PC-3 (cell line): ENCODE measurements around the gene NKD1. TPM values are rescaled to one million over a fixed set of nuclear protein-coding genes. Genes with fewer than 3 reads are reported as not detected.

ENCODE experiments used
- ATAC-seq: fragments of 200-7000 bp; cut with Tn5 transposase; 2 replicates; pipeline ENCODE4 v1.9.1; 2020; ENCODE audit warnings: mild to moderate bottlenecking, moderate library complexity
- BruUV-seq: library from RNA; stranded (reverse); fragments of 400-500 nt; replicated peaks from 2 replicates; lab custom pipeline; 2021; lab: Mats Ljungman, UMichigan
- CTCF ChIA-PET: fragments of 300-600 bp; sonication (Branson Sonifier 250); formaldehyde crosslinking; loops from one replicate; lab custom pipeline; 2022; ENCODE audit warnings: antibody characterized with exemption; lab: Charles Lee
- POLR2A ChIA-PET: fragments of 300-600 bp; sonication (Branson Sonifier 250); formaldehyde crosslinking; loops from one replicate; lab custom pipeline; 2022; ENCODE audit warnings: antibody characterized with exemption; ENCODE audit not compliant: unreplicated experiment; lab: Charles Lee
- DNase-seq: peaks from one replicate; pipeline ENCODE4 v3.0.0-alpha.2; 2015
- H2AFZ ChIP-seq: fragments of 300-600 bp; sonication (generic); 2 replicates; pipeline ENCODE4 v1.6.0; 2016; ENCODE audit warnings: antibody characterized with exemption, low read length
- H3F3A ChIP-seq: fragments of 300-600 bp; sonication (generic); one replicate; pipeline ENCODE4 v1.6.0; 2017; ENCODE audit warnings: antibody characterized with exemption, low read length, control low read depth, mild to moderate bottlenecking; ENCODE audit not compliant: unreplicated experiment
- H3K27ac ChIP-seq: fragments of 300-600 bp; sonication (generic); 2 replicates; pipeline ENCODE4 v1.5.1; 2016; ENCODE audit warnings: mild to moderate bottlenecking, low read length
- H3K27me3 ChIP-seq: fragments of 300-600 bp; sonication (generic); 2 replicates; pipeline ENCODE4 v1.6.1; 2016; ENCODE audit warnings: low read length, mixed read lengths
- H3K36me3 ChIP-seq: fragments of 300-600 bp; sonication (generic); 2 replicates; pipeline ENCODE4 v1.6.1; 2016; ENCODE audit warnings: low read depth, mixed run types, low read length, mixed read lengths
- H3K4me1 ChIP-seq: fragments of 300-600 bp; sonication (generic); 2 replicates; pipeline ENCODE4 v1.5.1; 2016; ENCODE audit warnings: low read length; ENCODE audit not compliant: insufficient read depth
- H3K4me2 ChIP-seq: fragments of 300-600 bp; sonication (generic); 2 replicates; pipeline ENCODE4 v1.6.0; 2016; ENCODE audit warnings: low read length
- H3K4me3 ChIP-seq: fragments of 300-600 bp; sonication (generic); 2 replicates; pipeline ENCODE4 v1.5.1; 2016; ENCODE audit warnings: mild to moderate bottlenecking, low read length, mixed read lengths
- H3K79me2 ChIP-seq: fragments of 300-600 bp; sonication (generic); 2 replicates; pipeline ENCODE4 v1.6.1; 2017; ENCODE audit warnings: low read length, mixed read lengths
- H3K9ac ChIP-seq: fragments of 300-600 bp; sonication (generic); 2 replicates; pipeline ENCODE4 v1.6.0; 2016; ENCODE audit warnings: mild to moderate bottlenecking, low read length
- H3K9me2 ChIP-seq: fragments of 300-600 bp; sonication (generic); replicated peaks from 2 replicates; pipeline ENCODE4 v1.6.1; 2016; ENCODE audit warnings: mixed run types, low read length, mixed read lengths
- H3K9me3 ChIP-seq: fragments of 300-600 bp; sonication (generic); 2 replicates; pipeline ENCODE4 v1.6.1; 2016; ENCODE audit warnings: low read length, mixed read lengths
- H4K20me1 ChIP-seq: fragments of 300-600 bp; sonication (generic); 2 replicates; pipeline ENCODE4 v1.6.1; 2016; ENCODE audit warnings: low read length, mixed read lengths
- CTCF ChIP-seq: fragments of 300-600 bp; sonication (generic); conservative IDR thresholded peaks from 2 replicates; pipeline ENCODE4 v1.5.1; 2017; ENCODE audit warnings: antibody characterized with exemption, low read depth, mild to moderate bottlenecking, low read length
- EZH2 ChIP-seq: fragments of 300-600 bp; sonication (generic); IDR thresholded peaks from one replicate; pipeline ENCODE4 v1.6.1; 2017; ENCODE audit warnings: antibody characterized with exemption, mild to moderate bottlenecking, low read length; ENCODE audit not compliant: unreplicated experiment
- EZH2phosphoT487 ChIP-seq: fragments of 300-600 bp; sonication (generic); IDR thresholded peaks from 2 replicates; pipeline ENCODE4 v1.6.1; 2018; ENCODE audit warnings: mild to moderate bottlenecking, antibody characterized with exemption, low read length, borderline replicate concordance
- intact Hi-C: fragments of 100-400 bp; cut with micrococcal nuclease; formaldehyde crosslinking; loops from 2 replicates; pipeline ENCODE4 v1.9.0; 2023
- total RNA-seq: library from RNA; depleted of rRNA; stranded (reverse); fragments of >200 nt; gene quantifications from 2 replicates; pipeline ENCODE4 v1.2.3, GENCODE V29; 2014

Gene NKD1
- total RNA-seq, 1 experiment from 2014 or later = 0.07 TPM

- no peaks in the 10 kb centered on the region for H3K9me3 ChIP-seq
- no peaks in the 10 kb centered on the region for H3K27me3 ChIP-seq
- CTCF ChIA-PET = no interaction called here
- H3K27ac ChIP-seq = no peak overlapping the region
- H3K4me3 ChIP-seq = no peak overlapping the region
- no peaks in the 10 kb centered on the region for H3K9me2 ChIP-seq
- H2AFZ ChIP-seq = no peak overlapping the region
- DNase-seq (no peak), ATAC-seq (no peak)
- POLR2A ChIA-PET = no interaction called here
- H3K4me2 ChIP-seq = no peak overlapping the region
- no peak for TF ChIP-seq CTCF
- no peak for TF ChIP-seq EZH2
- TF ChIP-seq EZH2phosphoT487 = no peak
- intact Hi-C loops = no loop called here
- no peaks in the 10 kb centered on the region for H3K79me2 ChIP-seq
- H4K20me1 ChIP-seq = no peaks in the 10 kb centered on the region
- H3K36me3 ChIP-seq = no peaks in the 10 kb centered on the region
- no peak overlapping the region for H3K9ac ChIP-seq
- no TSS peak for BruUV-seq
- no peaks in the 10 kb centered on the region for H3F3A ChIP-seq
- peaks cover 5% of the 10 kb centered on the region; the same call in 1 of the 2 replicates for H3K4me1 ChIP-seq
These were observed 53.9 kb downstream of the NKD1 start for GRCh38 chr16:50602126-50602525.

- peaks cover 5% of the 10 kb centered on the region; the same call in 1 of the 2 replicates for H3K4me1 ChIP-seq
- no peaks in the 10 kb centered on the region for H3K36me3 ChIP-seq
- H3K4me2 ChIP-seq = no peak overlapping the region
- BruUV-seq = no TSS peak
- POLR2A ChIA-PET = no interaction called here
- no peak overlapping the region for H3K4me3 ChIP-seq
- intact Hi-C loops = no loop called here
- H3K9ac ChIP-seq = no peak overlapping the region
- TF ChIP-seq CTCF (no peak), EZH2 (no peak), EZH2phosphoT487 (no peak)
- H3K79me2 ChIP-seq = no peaks in the 10 kb centered on the region
- ATAC-seq (peak; percentile 55), DNase-seq (peak; percentile 58)
- no peak overlapping the region for H3K27ac ChIP-seq
- no peaks in the 10 kb centered on the region for H3K27me3 ChIP-seq
- no peak overlapping the region for H2AFZ ChIP-seq
- no peaks in the 10 kb centered on the region for H3F3A ChIP-seq
- H3K9me3 ChIP-seq = no peaks in the 10 kb centered on the region
- no peaks in the 10 kb centered on the region for H4K20me1 ChIP-seq
- H3K9me2 ChIP-seq = no peaks in the 10 kb centered on the region
- CTCF ChIA-PET = no interaction called here
These were observed 54.5 kb downstream of the NKD1 start for GRCh38 chr16:50602531-50603205.
